ENCODE results near the gene DCP1A. TPM values are rescaled to one million over a fixed set of nuclear protein-coding genes. Genes with fewer than 3 reads are reported as not detected.

The DCP1A gene
- total and polyA plus RNA-seq, 9 of the 15 experiments (the other 6 are each of a cell fraction or from before 2014, with no cell fraction given), result 6.6 to 33.7 (median 13.3) TPM

- Histone ChIP-seq H3K9me3 (replicated peaks; ENCODE audit: control insufficient read depth, insufficient read depth, low read depth, low read length) (no peaks in the 10 kb centered on the region), H4K20me1 (replicated peaks; ENCODE audit: control insufficient read depth, insufficient read depth, low read length) (no peaks in the 10 kb centered on the region), H3K4me3 (no peak overlapping the region), H3K79me2 (ENCODE audit: control insufficient read depth, insufficient read depth, low read length) (no peaks in the 10 kb centered on the region), H3K4me2 (ENCODE audit: insufficient read depth, low read length) (no peak overlapping the region), H3K4me1 (replicated peaks in 1 of 2; ENCODE audit: control insufficient read depth in 2 of 2, insufficient read depth in 2 of 2, low read length in 2 of 2) (no peaks in the 10 kb centered on the region), H3K9ac (ENCODE audit: insufficient read depth in 1 of 2, low read depth in 2 of 2, low read length in 2 of 2) (no peak overlapping the region), H3K9me1 (ENCODE audit: control insufficient read depth, insufficient read depth, low read length) (peaks cover 3% of the 10 kb centered on the region), H3K36me3 (ENCODE audit: control insufficient read depth, insufficient read depth, low read length) (peaks cover 5% of the 10 kb centered on the region; the same call in 1 of the 3 replicates), H2AFZ (ENCODE audit: low read depth, low read length) (no peak overlapping the region), H3K27ac (ENCODE audit: extremely low read depth, low read depth, low read length) (no peak overlapping the region), H3K27me3 (ENCODE audit: control insufficient read depth in 2 of 2, insufficient read depth in 2 of 2, low read length in 2 of 2) (no peaks in the 10 kb centered on the region)
- ATAC-seq (no peak), FAIRE-seq (no peak), DNase-seq (ENCODE audit: extremely low read depth in 1 of 4, low spot score in 3 of 4) (no peak)
- intact Hi-C loops (cut with micrococcal nuclease), result loop anchor here (10.0 kb wide), 1 partner anchor 54 kb away; no protein-coding TSS in a partner anchor
- BruUV-seq (replicated peaks), result no TSS peak
- in situ Hi-C loops (cut with MboI), result no loop called here
- WGBS (ENCODE audit: insufficient coverage, low coverage, missing lambda C conversion rate), result 56% methylated on average over 4 of the region's 4 CpGs
- TF ChIP-seq ZNF311 (CRISPR knock-in tag; IDR thresholded peaks at IDR 0.05), result no peak
- no peak for TF ChIP-seq ZNF217 (CRISPR knock-in tag; IDR thresholded peaks at IDR 0.05)
- TF ChIP-seq TCF7L2 (IDR thresholded peaks at IDR 0.05; ENCODE audit: low read depth, low read length), result no peak
- no peak for TF ChIP-seq E2F6 (IDR thresholded peaks at IDR 0.05; ENCODE audit: borderline replicate concordance in 1 of 2, extremely low read depth in 1 of 2, insufficient read depth in 1 of 2, insufficient read length in 1 of 2, low read depth in 1 of 2, low read length in 1 of 2, poor library complexity in 1 of 2, severe bottlenecking in 1 of 2)
- no peak for TF ChIP-seq ZNF175 (CRISPR knock-in tag; IDR thresholded peaks at IDR 0.05; ENCODE audit: low read depth)
- no peak for TF ChIP-seq ZSCAN29 (IDR thresholded peaks at IDR 0.05)
- no peak for TF ChIP-seq NEUROD1 (IDR thresholded peaks at IDR 0.05; ENCODE audit: borderline replicate concordance, low read depth, low read length, partially characterized antibody)
- no peak for TF ChIP-seq HES1 (IDR thresholded peaks at IDR 0.05; ENCODE audit: low read depth)
- no peak for TF ChIP-seq TCF3 (CRISPR knock-in tag; IDR thresholded peaks at IDR 0.05)
- no peak for TF ChIP-seq RFX7 (CRISPR knock-in tag; IDR thresholded peaks at IDR 0.05)
- TF ChIP-seq ARID3B (CRISPR knock-in tag; IDR thresholded peaks at IDR 0.05; ENCODE audit: borderline replicate concordance), result no peak
- ChIA-PET POLR2A (no interaction called here), CTCF (ENCODE audit: low intra/inter-chr PET ratio) (no interaction called here)
Observed at GRCh38 chr3:53278667-53279066, 68.7 kb downstream of the DCP1A start.

All from K562 (cell line).